DMS 273 (cell line): ENCODE data around the gene MGAT5B.
"Not testable (repeated sequence)": the region's sequence is repeated elsewhere in the genome, so short reads cannot be mapped to it uniquely, and the experiment has no call there.

ENCODE experiments used
- DNase-seq: peaks from one replicate; lab custom pipeline; 2025; ENCODE audit not compliant: unreplicated experiment; lab: John Stamatoyannopoulos, UW

The MGAT5B gene

DNA sequence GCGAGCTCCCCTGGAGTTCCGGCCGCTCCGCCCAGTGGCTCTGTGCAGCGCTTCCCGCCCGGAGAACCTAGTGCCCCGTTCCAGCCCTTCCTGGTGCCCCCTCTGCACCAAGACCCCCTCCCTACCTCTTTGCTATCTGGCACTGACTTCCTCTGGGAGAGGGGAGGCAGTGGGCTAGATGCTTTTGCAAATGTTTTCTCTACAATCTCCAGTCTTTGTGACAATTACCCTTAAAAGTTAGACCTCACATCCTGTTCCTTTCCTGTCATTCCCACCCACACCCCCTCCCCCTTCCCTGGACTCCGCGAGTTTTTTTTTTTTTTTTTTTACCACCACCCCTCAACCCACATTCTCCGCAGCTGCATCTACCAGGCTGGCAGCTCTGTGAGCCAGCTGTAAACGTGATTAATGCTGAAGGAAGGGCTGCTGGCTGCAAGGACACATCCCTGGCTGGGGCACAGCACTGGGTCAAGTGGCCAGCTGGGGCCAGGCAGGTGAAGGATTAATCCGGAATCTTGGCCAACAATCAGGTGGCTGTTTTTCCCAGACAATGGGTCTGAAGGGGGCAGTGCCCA lies 101.5 kb downstream of the MGAT5B start:
- DNase-seq = peak; percentile 47

DNA sequence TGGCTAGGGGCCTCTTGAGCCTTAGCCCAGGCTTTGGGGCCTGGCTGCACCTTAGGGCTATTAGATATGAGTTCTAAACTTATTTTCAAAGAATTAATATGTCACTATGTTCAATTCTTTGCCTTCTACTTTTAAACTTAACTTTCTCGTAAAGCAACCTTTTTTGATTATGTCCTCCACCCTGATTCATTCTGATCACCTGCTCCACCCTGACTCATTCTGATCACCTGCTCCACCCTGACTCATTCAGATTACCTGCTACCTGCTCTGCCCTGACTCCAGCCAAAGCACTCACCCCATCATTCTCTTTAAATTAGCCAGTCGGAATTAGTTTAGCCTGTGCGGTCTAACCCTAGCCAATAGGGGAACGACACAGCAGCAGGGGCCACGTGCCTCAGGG lies 102.0 kb downstream of the MGAT5B start:
- DNase-seq = not testable (repeated sequence)

DNA sequence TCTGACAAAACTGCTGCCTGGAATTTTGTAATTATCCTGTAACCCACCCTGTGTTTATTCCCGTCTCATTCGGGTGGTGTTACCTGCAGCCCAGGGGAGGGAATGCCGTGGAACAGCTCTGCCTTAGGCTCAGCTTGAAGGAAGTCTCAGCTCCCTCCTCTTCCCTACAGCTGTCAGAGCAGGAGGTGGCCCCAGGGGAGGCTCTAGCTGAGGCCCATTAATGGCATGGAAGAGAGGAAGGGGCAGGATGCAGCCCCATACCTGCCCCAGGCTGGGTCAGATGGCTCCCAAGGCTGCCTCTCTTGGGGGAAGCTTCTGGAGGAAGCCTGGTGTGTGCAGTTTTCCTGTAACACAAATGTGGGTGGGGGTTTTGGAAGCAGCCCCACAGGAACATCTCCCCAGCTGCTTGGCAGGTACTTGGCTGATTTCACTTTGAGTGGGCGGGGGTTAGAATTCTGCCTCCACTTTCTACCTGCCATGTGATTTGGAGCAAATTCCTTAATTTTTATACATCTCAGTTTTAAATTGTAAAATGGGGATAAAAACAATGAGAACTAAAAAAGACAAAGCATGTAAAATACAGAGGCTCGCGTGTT lies 103.9 kb downstream of the MGAT5B start:
- DNase-seq = no peak

GRCh38 chr17:76973040-76973439 lies 104.8 kb downstream of the MGAT5B start:
- DNase-seq = no peak

GRCh38 chr17:76974721-76975120 lies 106.5 kb downstream of the MGAT5B start:
- DNase-seq = no peak

- not testable (repeated sequence) for DNase-seq
Measured at GRCh38 chr17:76978050-76978449, 109.8 kb downstream of the MGAT5B start.

GRCh38 chr17:76981545-76982295 lies 113.5 kb downstream of the MGAT5B start:
- DNase-seq = peak; percentile 41

GRCh38 chr17:76982408-76983074 lies 114.3 kb downstream of the MGAT5B start:
- no peak for DNase-seq

DNA sequence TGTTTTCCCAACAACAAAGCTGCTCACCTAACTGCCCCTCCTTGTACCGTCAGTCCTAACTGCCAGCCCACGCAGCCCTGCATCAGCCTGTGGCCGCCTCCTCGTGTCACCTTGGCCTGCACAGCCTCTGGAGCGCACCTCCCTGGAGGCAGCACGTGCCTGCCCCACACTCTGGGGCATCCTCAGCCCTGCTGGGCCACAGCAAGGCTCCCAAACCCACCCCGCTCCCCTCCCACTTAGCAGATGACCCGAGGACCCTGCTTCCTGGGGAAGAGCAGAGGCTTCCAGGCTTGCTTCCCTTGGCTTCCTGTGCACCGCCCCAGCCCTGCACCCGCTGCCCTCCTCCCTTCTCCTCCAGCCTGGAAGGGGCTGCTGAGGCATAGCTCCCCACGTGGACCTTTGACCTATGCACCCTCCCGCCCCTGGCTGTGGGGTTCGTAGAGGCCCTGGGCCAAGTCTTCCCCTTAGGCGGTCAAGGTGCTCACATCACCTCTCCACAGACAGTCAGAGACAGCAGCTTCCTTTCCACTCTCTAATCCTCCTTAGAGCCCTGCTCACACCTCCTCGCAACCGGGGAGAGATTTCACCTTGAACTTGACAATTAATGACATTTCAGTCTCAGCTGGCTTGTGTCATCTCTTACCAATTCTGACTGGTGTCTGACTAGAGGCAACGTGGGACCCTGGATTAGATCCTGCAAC lies 115.0 kb downstream of the MGAT5B start:
- DNase-seq = no peak

GRCh38 chr17:76986365-76986764 lies 118.2 kb downstream of the MGAT5B start:
- DNase-seq = no peak

DNA sequence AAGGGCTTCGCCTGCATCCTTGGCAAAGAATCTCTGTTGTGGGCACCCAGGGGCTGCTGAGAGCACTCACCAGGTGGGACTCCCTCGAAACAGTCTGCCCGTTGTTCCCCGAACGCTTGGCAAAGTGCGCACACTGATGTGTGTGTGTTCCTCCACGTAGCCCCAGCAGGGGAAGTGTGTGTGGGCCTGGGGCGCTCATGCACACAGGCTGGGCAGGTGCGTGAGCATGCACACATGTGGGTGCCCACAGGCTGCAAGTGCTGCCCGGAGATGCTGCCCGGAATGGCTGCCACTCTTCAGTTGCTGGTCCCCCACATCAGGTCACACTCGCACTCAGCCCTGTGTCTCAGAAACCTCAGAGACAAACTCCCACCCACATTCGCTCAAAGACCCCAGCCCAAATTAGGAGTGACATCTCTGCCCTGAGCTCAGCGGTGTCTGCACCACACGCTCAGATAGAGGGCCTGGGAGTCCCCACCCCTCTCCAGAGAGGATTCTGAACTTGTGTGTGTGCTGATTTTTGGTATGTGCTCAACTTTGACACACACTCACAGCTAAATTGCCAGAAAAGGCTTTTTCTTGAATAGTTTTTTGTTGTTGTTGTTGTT lies 119.4 kb downstream of the MGAT5B start:
- DNase-seq = no peak

- no peak for DNase-seq
Measured at GRCh38 chr17:76988796-76989195, 120.6 kb downstream of the MGAT5B start.

DNA sequence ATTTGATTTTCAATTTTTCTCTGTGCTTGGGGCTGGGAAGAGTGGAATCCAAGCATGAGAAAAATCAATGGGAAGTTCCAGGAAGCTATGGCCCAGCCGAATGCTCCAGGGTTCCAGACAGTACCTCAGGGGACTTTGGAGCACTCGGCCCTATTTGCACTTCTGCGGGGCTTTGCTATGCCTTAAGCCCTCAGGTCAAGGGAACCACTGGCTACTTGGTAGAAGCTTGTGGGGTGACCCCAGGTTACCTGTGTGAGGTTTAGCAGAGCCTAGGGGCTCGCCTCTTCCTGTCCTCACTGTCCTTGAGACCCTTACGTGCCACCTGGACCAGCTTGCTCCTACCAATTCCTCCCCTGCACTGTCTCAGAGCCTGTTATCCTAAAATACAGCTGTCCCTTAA lies 121.3 kb downstream of the MGAT5B start:
- DNase-seq = no peak

DNA sequence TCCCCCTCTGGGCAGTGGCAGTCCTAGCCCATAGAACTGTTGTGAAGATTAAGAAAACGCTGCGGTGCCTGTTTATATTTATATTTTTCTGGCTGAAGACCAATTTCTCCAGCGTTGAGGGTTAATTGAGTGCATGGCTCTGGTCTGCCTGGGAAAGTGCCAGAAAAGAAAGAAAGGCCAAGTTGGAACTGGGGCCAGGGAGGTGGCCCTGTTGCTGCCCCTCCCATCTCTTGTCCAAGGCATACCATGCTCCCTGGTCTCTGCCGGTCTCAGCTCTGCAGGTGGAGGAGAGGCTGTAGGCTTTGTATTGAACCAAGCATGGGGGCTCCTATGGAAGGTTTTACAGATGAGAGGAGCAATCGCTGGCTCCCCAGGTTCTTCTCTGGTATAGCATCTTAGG lies 124.7 kb downstream of the MGAT5B start:
- DNase-seq = no peak

DNA sequence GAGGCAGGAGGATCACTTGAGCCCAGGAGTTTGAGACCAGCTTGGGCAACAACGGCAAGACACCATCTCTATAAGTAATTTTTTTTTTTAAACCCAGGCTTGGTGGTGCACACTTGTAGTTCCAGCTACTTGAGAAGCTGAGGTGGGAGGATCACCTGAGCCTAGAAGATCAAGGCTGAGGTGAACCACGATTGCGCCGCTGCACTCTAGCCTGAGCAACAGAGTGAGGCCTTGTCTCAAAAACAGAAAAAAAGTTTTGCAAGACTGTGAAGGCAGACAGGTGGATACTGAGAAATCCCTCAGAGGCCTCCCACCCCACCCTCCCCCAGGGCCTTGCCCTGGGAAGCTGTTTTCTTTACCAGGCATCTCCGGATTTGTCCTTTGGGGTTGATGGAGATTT lies 125.4 kb downstream of the MGAT5B start:
- no peak for DNase-seq

DNA sequence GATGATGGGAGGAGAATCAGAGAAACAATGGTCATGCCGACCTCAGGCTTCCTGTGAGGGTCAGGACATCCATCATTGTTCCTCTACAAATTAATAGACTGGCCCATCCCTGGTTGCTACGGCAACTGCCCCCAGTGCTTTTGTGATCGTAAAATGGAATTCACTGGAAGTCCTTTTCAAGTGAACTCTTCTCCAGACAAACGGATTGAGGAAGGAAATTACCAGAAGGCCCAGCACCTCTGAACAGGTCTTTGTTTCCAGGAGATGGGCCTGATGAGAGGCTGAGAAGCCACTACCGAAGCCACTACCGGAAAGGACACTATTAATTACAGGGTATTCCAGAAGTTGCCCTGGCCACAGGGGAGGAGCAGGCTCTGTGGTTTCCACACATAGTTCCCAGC lies 126.0 kb downstream of the MGAT5B start:
- no peak for DNase-seq

DNA sequence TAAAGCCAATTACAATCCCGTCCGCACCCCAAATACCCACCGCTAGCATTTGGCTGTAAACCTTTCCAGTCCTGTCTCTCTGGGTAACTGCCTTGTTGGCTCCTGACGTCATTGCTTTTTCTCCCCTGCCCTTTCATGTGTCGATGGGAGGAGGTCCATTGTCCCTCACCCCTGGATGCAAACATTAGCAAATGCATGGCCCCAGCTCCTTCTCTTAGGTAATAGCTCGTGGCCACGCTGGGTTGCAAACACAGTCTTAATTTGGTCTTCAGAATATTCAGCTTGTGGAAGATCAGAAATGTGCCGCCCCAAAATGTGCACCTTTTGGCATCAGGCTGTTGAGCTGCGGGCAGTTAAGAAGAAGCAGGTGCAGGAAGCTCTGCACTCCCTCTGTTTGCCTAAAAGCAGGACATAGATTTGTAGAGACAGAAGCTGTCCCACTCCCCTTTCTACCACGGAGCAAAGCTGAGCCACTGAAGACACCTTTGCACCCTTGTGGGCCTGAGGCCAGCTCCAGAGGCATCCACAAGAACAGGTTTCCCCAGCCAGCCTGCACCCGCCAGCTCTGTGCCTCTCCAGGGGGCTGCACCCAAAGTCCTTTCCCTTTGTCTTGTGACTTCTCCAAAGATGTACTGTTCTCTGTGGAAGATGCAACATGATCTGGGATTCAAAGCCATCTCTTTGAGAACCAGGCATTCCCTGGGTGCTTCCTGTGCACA lies 127.3 kb downstream of the MGAT5B start:
- no peak for DNase-seq

GRCh38 chr17:76996741-76997694 lies 128.8 kb downstream of the MGAT5B start:
- DNase-seq = no peak

- DNase-seq = no peak
Measured at GRCh38 chr17:76997981-76998531, 129.9 kb downstream of the MGAT5B start.
